ENCODE data around the gene MAVS. TPM values are rescaled to one million over a fixed set of nuclear protein-coding genes. Genes with fewer than 3 reads are reported as not detected.

MAVS gene
- total and polyA plus RNA-seq, 9 of the 15 experiments (the other 6 are each of a cell fraction or from before 2014, with no cell fraction given) = 1.6 to 22.0 (median 11.3) TPM

- TF ChIP-seq ZNF592 (IDR thresholded peaks at IDR 0.05) (no peak), ZNF695 (CRISPR knock-in tag; IDR thresholded peaks at IDR 0.05) (no peak), POLR2AphosphoS2 (IDR thresholded peaks at IDR 0.05; ENCODE audit: low read length) (no peak), TARDBP (IDR thresholded peaks at IDR 0.05) (no peak), BCLAF1 (IDR thresholded peaks at IDR 0.05; ENCODE audit: borderline replicate concordance in 1 of 2, control insufficient read depth in 1 of 2, low read depth in 2 of 2, low read length in 1 of 2) (no peak), ZNF644 (tag; IDR thresholded peaks at IDR 0.05; ENCODE audit: low read depth) (no peak)
These were observed 42.8 kb upstream of the MAVS start (continued) for GRCh38 chr20:3803854-3804253.
